HG03103 (cell line): ENCODE results near the gene PCSK5.

Experiments used
- ATAC-seq: cut with Tn5 transposase; IDR thresholded peaks from one replicate; pipeline ENCODE4 v1.9.1; 2021; ENCODE audit warnings: low read depth; ENCODE audit not compliant: unreplicated experiment

The PCSK5 gene

GRCh38 chr9:75918154-75918553, 27.7 kb downstream of the PCSK5 start:
- ATAC-seq: no peak

GRCh38 chr9:75918909-75919308, 28.4 kb downstream of the PCSK5 start:
- ATAC-seq: no peak

GRCh38 chr9:75921391-75922127, 31.1 kb downstream of the PCSK5 start:
- ATAC-seq: no peak

- no peak for ATAC-seq
Observed at GRCh38 chr9:75926385-75926784, 35.9 kb downstream of the PCSK5 start.

GRCh38 chr9:75927356-75927755, 36.9 kb downstream of the PCSK5 start:
- no peak for ATAC-seq

GRCh38 chr9:75930190-75930589, 39.7 kb downstream of the PCSK5 start:
- no peak for ATAC-seq

GRCh38 chr9:75930730-75931321, 40.4 kb downstream of the PCSK5 start:
- no peak for ATAC-seq

GRCh38 chr9:75933982-75934381, 43.5 kb downstream of the PCSK5 start:
- ATAC-seq: no peak

- ATAC-seq: no peak
Observed at GRCh38 chr9:75935591-75935990, 45.1 kb downstream of the PCSK5 start.

GRCh38 chr9:75937521-75938258, 47.2 kb downstream of the PCSK5 start:
- no peak for ATAC-seq

- ATAC-seq: no peak
Observed at GRCh38 chr9:75938946-75939345, 48.5 kb downstream of the PCSK5 start.

GRCh38 chr9:75939536-75940111, 49.2 kb downstream of the PCSK5 start:
- no peak for ATAC-seq

- ATAC-seq: no peak
Observed at GRCh38 chr9:75941066-75941465, 50.6 kb downstream of the PCSK5 start.

- no peak for ATAC-seq
Observed at GRCh38 chr9:75941577-75942311, 51.3 kb downstream of the PCSK5 start.

- no peak for ATAC-seq
Observed at GRCh38 chr9:75946766-75947165, 56.3 kb downstream of the PCSK5 start.

- ATAC-seq: no peak
Observed at GRCh38 chr9:75947233-75947632, 56.8 kb downstream of the PCSK5 start.

GRCh38 chr9:75950998-75951397, 60.5 kb downstream of the PCSK5 start:
- ATAC-seq: no peak

GRCh38 chr9:75953218-75953617, 62.7 kb downstream of the PCSK5 start:
- no peak for ATAC-seq

- ATAC-seq: no peak
Observed at GRCh38 chr9:75956161-75956560, 65.7 kb downstream of the PCSK5 start.

- no peak for ATAC-seq
Observed at GRCh38 chr9:75957116-75957515, 66.6 kb downstream of the PCSK5 start.

- ATAC-seq: no peak
Observed at GRCh38 chr9:75958226-75958625, 67.8 kb downstream of the PCSK5 start.
